Kidney tubule cell (primary cell): Measurements from ENCODE around the gene LAMA1.

ENCODE experiments used
- DNase-seq: peaks from one replicate; pipeline ENCODE4 v3.0.0-alpha.2; 2018; ENCODE audit warnings: low spot score

The LAMA1 gene

DNA sequence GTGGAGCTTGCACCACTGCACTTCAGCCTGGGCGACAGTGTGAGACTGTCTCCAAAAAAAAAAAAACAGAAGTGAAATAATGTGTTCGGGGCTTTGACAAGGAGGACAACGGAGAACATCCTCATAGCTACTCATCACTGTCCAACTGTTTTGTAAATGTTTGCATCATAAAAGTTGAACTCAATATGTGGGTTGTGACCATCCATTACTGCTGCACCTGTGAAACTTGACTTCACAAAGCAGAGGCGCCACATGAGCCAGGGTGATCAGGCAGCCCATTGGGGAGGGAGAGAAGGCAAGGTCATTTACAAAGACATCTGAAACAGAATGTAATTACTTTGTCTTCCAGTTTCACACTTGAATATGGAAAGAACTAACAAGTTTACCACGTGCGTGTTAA, 61.6 kb downstream of the LAMA1 start:
- no peak for DNase-seq

DNA sequence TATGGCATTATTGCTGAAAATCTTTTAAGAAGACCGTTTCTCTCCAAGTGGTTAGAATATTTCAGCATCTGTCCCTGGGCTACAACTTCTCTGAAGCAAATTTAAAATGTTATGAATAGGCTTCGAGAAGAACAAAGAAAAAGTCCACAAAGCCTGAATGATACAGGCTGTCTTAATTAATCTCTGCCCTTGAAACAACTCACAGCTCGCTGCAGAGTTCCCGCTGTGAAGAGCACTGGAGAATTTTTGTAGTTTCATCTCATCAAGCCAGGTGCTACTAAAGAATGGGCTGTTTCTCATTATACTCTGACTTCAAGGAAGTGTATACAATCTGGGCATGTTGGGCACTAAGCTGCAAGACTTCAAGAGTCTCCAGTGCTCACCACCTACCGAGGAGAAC, 67.6 kb downstream of the LAMA1 start:
- no peak for DNase-seq

DNA sequence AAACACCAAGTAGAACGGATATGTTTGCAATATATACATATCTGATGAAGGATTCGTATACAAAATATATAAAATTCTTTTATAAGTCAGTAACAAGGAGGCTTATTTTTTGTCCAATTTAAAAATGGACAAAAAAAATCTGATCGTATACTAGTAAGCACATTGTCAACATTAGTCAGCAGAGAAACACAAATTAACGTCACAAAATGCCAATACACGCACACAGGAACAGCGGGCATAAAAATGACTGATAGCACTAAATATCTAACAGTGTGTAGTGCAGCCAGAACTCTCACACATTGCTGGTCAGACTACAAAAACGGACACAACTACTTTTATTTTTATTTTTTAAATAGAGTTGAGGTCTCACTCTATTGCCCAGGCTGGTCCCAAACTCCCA, 69.5 kb downstream of the LAMA1 start:
- DNase-seq = no peak

DNA sequence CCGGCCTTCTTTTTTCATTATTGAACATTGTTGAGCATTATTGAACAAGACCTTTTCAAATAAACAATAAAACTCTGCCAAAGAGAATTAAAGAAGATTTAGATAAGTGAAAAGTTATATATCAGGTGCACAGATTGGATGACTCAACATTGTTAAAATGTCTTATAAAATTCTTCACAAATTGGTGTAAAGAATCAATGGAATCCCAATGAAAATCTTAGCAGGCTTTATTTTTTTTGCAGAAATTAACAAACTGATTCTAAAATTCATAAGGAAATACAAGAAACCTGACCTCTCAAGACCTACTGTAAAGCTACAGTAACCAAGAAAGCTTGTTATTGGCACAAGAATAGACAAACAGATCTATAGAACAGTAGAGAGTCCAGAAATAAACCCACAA, 70.3 kb downstream of the LAMA1 start:
- no peak for DNase-seq

DNA sequence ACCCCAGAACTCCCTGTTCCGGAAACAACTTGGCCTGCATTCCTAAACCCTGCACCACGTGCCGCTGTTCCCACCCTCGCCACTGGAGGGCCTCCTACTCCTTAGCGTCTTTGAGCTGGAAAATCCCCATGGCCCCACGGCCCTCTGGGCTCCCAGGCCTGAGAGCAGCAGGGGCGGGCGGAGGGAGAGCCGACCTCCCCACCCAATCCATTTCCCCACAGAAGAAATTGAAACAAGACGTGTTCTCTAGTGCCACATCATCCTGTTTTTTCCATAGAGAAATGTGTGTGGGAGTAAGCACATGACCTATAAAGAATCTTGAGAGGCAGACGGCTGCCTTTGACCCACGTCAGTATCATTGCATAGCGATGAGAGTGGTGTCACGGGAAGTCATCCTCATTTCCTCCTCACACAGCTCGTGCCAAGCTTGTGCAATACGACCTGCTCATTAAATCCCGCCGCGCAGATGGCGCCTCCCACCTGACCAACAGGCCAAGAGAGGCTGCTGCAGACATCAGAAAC, 79.2 kb downstream of the LAMA1 start:
- DNase-seq = peak; percentile 98

DNA sequence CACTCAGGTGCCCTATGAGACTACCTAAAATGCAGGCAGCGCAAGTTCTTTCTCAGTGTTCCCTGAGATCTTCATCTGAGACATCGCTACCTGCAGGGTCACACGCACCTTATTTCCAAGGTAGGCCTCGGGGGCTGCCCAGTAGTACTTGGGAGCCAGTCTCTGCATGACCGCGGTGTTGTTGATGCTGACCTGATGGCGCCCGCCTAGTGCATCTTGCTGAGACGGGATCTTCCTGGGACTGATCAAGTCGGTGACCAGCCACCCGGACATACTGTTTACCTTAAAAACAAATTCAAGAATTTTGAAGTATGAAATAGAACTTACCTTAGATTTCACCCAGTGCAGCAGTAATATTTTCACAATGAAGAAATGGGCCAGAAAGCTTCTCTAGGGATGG, 80.1 kb downstream of the LAMA1 start:
- no peak for DNase-seq

DNA sequence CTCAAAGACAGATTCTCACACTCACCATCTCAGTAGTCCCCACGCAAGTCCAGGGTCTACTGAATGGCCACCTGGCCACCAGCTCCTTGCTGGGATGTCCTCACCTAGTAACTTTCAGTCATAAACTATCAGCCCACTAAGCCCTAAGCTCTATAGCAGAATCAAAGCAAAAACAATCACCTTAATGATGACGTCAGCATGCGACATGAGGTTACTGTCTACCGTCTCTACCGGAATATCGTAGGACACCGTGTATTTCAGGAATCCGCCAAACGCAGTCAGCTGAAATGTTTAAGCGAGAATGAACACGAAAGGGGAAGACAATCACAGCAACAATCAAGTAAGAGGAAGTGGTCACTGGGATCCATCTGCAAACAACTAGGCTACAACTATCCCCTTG, 81.8 kb downstream of the LAMA1 start:
- DNase-seq = no peak

DNA sequence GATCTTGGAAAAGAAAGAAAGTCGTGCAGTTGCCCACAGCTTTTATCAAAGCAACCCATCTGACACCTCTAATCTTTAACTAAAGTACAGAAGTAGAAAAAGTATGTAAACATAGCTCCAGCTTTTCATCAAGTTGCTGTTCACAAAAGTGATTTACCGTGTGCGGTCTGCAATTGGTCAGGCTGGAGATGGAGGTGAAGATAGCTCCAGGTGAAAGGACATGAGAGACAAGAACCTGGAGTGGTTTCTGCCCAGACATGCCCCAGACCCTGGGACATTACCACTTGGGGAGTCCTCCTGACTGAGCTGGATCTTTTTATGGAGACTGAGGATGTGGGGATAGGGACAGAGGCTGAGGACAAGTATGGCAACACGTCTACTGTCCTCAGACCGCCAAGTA, 82.7 kb downstream of the LAMA1 start:
- no peak for DNase-seq

DNA sequence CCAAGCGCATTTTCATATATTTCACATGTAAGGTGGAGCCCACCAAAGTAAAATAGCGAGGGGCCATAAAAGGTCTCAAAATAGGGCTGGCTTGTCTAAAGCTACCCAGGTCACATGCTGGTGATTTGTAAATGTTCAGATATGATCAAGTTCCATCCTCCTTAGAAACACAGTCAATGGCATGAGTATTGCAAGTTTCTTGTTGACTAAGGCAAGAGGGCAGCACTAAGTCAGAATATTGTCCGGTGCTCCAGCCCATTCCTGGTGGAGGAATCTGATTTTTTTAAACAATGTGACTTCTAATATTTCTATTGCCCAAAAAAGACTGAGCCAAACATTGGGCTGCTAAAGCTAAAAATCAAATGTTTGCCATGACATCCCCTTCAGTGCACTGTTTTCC, 85.1 kb downstream of the LAMA1 start:
- no peak for DNase-seq

DNA sequence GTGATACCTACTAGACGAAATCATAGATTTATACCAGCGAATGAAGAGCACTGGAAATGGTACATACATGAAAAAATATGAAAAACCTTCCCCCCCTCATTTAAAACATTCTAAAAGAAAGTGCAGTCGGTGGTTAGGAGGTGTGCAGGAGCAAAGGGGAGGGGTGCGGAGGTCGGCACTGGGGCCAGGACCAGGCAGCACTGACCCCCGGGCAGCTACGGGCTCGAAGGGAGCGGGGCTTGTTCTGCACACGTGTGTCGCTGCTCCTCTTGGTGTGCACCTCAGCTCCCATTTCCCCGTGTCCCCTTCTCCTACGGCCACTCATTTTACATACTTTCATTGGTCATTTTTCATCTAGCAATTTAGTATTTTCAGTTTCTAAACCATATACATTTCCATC, 89.0 kb downstream of the LAMA1 start:
- DNase-seq = no peak

DNA sequence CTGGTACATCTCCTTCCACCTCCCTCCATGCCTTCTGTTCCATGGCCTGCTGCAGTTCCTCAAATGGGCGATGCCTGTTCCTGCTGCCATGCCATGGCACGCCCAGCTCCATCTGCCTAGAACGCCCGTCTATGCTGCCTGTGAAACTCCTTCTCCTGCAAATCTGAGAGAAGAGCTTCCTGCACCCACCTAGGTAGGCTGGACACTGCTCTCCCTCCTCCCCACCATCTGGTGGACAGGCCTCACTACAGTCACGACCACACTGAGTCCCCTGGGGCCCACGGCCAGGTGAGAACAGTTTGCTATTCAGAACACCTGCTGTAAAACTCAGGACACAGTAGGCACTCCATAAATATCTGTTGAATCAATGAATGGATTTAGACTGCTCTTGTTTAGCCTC, 92.4 kb downstream of the LAMA1 start:
- DNase-seq = no peak

DNA sequence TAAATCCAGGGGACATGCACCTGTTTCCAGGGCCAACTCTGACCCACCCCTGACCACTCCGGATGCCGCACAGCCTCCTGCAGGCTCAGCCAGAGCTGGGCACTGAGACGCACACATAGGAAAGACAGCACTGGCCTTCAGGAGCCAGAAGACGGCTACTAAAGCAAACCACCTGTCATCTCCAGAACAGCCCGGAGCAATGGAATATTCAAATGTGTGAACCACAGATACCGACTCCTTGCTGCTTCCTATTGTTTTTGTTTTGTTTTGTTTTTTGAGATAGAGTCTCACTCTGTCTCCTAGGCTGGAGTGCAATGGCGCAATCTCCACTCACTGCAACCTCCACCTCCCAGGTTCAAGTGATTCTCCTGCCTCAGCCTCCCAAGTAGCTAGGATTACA, 94.0 kb downstream of the LAMA1 start:
- DNase-seq = no peak

DNA sequence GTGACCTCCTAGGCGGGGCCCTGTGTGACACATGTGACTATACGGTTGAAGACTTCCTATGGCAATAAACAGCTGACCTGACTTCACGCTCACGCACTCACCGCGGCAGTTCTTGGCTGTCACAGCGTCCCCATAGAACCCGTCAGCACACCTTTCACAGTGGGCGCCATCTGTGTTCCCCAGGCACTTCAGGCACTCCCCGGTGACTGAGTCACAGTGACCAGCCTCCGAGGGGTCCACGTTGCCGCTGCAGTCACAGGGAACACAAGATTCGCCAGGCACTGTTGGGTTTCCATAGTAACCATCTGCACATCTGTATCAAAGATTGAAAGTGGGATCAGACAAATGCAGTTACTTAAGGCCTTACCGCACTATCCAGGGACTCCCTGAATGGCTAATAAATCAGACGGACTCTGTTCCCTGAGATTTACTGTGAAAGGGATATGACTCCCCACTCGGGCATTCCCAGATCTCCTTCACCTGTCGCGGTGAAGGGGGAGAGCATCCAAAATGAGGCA, 94.5 kb downstream of the LAMA1 start:
- DNase-seq = no peak

DNA sequence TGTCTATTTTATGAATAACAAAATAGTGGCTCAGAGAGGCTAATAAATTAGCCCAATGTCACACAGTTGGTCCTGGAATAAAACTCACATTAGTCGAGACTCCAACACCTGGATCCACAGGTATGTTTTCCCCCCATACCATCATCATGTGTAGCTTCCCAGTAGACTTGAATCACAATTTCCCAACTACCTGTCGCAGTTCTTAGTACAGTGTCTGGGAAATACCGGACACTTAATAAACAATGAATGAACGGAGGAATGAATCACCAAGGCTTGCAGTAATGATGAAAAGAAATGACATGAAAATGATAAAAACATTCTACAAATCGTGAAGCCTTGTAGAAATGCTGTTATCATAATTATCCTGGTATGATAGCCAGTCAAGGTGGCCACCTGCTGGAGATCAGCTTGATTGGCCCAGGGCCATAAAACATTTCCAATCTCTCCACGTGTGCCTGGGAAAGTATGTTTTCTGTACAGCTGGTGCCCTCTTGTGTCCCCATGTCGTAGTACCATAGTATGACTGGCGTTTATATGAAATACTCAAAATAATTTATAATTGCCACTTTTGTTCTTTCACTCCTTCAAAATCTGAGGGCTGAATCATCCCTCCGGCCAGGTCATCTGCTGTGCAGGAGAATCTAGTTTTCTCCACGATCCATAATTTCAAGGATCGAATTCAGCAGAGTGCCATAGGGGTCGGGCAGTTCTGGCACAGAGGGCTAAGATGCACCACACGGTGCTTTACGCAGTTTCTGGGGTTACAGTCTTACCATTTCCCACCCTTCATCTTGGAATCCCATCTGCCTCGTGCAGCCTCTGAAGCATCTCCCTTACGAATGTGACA, 95.4 kb downstream of the LAMA1 start:
- peak; percentile 83 for DNase-seq

DNA sequence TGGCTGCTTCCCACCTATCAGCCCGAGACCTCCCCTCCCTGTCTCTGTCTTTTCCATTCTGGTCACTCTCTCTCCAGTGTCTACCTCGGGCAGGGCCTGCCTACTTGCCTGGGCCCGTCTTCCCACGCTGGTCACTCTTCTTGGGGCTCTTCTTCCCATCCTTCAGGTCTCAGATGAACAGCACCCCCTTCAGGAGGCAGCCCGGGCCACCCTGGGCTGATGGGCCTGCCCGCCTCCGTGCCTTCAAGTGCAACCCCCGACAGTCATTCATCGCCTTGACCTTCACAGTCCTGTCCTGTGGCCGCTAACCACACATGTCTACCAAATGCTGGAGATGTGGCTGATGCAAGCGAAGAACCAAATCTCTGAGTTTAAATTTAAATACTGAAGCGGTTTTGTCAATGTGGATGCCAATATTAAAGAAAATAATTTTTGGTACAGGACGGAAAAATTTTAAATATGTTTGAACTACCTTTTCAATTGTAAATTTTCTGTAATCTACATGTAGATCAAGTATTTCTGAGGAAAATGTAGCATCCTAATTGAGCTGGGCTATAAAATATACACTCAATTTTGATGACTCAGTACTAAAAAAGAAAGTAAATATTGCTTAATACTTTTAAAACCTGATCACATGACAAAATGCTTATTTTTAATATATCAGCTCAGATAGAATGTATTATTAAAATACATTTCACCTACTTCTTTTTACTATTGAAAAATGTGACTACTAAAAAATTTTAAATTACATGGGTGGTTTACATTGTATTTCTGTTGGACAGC, 96.4 kb downstream of the LAMA1 start:
- no peak for DNase-seq

DNA sequence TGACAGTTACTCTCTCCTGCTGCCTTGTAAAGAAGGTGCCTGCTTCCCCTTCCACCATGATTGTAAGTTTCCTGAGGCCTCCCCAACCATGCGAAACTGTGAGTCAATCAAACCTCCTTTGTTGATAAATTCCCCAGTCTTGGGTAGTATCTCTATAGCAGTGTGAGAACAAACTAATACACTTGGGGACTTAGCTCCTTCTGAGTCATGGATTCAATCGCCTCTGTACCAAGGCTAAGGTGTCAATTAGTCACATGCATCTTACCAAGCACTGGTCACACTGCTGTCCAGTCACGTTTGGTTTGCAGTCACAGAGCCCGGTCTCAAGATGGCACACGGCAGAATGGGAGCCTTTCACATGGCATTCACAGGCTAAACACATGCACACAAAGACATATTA, 100.6 kb downstream of the LAMA1 start:
- peak; percentile 61 for DNase-seq

DNA sequence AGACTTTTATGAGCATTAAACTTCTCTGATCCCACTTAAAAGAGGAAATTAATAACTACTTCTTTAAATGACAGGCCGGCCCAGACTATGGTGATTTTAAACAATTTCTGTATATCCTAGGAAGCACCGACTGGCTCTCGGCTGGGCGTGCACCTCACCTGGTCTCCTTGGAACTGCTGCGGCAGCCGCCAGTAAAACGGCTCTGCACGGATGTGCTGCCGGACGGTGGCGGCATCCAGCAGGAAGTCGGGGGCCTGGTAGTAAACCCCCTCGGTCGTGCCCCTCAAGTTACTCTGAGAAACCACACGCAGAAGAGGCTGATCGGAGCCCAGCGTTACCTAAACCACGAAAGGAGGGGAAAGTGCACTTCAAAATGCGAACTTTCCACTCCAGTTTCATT, 106.5 kb downstream of the LAMA1 start:
- no peak for DNase-seq

DNA sequence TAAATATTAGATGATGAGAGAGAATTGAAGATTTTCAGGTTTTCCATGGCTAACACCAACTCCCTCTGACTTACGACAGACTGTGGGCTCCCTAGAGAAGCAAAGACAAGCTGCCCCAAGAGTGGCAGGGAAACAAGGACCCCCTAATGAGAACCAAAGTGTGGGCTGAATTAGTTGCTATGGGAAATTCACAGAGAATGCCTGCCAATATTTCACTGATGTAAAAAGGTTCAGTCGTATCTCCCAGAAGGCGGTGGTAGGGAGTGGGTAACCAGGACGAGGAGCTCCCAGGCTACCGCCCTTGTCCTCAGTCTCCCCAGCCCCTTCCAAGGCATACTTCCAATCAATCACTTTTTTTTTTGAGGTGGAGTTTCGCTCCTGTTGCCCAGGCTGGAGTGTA, 113.6 kb downstream of the LAMA1 start:
- DNase-seq = no peak

DNA sequence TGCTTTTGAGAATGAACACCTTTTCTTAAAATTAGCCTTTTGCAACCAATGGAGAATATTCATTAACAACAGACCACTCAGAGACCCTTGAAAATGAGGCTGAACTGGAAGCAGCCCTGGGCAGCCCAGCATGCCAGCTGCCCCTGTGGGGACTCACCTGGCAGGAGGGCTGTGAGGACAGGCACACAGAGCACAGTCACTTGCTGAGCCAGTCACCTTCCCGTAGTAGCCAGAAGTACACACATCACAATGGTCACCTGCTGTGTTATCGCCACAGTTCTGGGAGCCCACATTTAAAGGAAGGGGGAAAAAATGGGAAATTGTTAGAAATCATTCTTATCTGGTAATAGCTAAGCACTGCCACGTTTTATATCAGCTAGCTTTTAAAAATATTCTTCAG, 115.5 kb downstream of the LAMA1 start:
- no peak for DNase-seq

DNA sequence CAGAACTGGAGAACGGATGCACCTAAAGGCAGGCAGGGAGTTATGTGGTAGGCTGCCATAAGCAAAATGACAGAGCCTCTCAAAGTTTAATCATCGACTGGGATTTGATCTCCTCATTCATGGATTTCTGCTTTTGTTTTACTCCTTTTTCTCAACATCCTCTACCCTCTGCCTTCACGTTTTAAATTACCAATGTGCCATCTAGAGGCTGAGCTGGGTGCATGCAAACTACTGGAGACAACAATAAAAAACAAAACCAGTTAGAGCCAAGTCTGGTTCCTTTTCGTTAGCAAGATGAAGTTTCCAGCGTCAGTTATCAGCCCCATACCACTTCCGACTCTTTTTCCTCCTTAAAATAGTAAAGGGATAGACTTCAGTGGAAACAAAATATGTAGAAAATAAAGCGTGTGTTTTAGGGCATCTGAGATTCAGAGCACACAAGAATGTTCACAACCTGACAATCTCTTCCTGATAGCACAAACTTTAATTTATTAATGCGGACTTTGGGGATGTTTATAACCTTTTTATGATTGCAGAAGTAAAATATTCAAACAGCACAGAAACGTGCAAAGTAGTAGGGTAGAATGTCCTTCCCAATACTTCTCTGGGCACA, 117.0 kb downstream of the LAMA1 start:
- DNase-seq = peak; percentile 55

DNA sequence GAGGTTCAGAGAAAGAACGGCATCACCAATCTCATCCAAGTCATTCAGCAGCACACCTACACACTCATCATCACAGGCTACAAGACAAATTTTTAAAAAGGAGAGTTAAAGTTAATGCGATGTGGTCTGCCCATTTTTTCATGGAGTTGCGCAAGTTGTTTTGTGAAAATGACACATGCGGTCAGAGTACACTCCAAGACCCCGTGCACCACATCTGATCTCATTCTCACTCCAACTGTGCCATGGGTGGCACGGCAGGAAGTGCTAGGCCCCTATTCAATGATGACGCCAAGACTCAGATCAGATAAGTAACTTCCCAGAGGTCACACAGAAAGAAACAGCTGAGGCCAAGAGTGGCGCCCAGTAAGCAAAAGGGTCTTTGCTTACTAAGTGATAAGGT, 119.8 kb downstream of the LAMA1 start:
- no peak for DNase-seq

DNA sequence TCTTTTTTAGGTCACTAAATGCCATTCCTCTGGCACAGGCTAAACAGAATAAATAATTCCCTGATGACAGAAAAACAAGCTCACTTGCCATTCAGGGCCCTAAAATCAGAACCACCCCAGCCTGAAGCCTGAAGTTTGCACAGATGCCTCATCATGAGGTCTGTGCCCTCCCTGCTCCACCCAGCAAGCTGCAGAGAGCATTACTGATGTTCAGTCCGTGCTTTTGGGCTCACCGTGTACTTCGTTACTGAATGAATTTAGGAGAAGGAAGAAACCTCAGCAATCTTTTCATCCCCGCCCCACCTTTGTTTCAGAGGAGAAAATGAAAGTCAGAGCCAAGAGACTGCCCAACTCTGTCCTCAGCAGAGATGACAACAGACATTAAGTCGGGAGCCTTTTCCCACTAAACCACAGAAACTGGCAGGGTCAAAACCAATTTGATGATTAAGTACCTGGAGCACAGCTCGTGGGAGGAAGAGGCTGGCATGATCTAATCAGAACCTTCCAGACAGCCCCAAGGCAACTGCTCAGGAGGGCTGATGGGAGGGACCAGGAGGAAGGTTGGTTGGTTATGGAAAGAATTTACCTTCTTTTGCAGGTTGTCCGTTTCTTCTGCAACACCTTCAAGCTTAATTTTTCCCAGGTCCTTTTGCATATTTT, 122.7 kb downstream of the LAMA1 start:
- peak; percentile 87 for DNase-seq
